GM18861 (cell line): ENCODE measurements around the gene CCND2.
A peak's percentile ranks its signal among the peaks of the same experiment; 100 is the strongest.
"Not testable (repeated sequence)": the region's sequence is repeated elsewhere in the genome, so short reads cannot be mapped to it uniquely, and the experiment has no call there.

Source experiments
- ATAC-seq: cut with Tn5 transposase; IDR thresholded peaks from one replicate; pipeline ENCODE4 v1.9.1; 2021; ENCODE audit not compliant: unreplicated experiment

Gene CCND2

GRCh38 chr12:4273652-4274395 is at the start of gene CCND2:
Gene CCND2 (plus strand): TSS chr12:4273762. CDS start chr12:4274041, 279 bp downstream.
- ATAC-seq: peak; percentile 19

GRCh38 chr12:4224206-4224889 is 49.2 kb upstream of the CCND2 start:
- no peak for ATAC-seq

- ATAC-seq: no peak
Observed at GRCh38 chr12:4225571-4225970, 48.0 kb upstream of the CCND2 start.

- no peak for ATAC-seq
Observed at GRCh38 chr12:4227046-4227445, 46.5 kb upstream of the CCND2 start.

GRCh38 chr12:4228122-4228580 is 45.4 kb upstream of the CCND2 start:
- no peak for ATAC-seq

- no peak for ATAC-seq
Observed at GRCh38 chr12:4230526-4230925, 43.0 kb upstream of the CCND2 start.

- no peak for ATAC-seq
Observed at GRCh38 chr12:4238577-4238976, 35.0 kb upstream of the CCND2 start.

GRCh38 chr12:4239746-4240145 is 33.8 kb upstream of the CCND2 start:
- no peak for ATAC-seq

GRCh38 chr12:4240161-4240783 is 33.3 kb upstream of the CCND2 start:
- ATAC-seq: no peak

- ATAC-seq: no peak
Observed at GRCh38 chr12:4240981-4241380, 32.6 kb upstream of the CCND2 start.

- ATAC-seq: no peak
Observed at GRCh38 chr12:4241592-4241991, 32.0 kb upstream of the CCND2 start.

- no peak for ATAC-seq
Observed at GRCh38 chr12:4242595-4242994, 31.0 kb upstream of the CCND2 start.

GRCh38 chr12:4243091-4243490 is 30.5 kb upstream of the CCND2 start:
- no peak for ATAC-seq

GRCh38 chr12:4243491-4244100 is 30.0 kb upstream of the CCND2 start:
- not testable (repeated sequence) for ATAC-seq

- ATAC-seq: no peak
Observed at GRCh38 chr12:4244868-4245267, 28.7 kb upstream of the CCND2 start.

- no peak for ATAC-seq
Observed at GRCh38 chr12:4245446-4245845, 28.1 kb upstream of the CCND2 start.

- no peak for ATAC-seq
Observed at GRCh38 chr12:4246116-4246515, 27.4 kb upstream of the CCND2 start.

- no peak for ATAC-seq
Observed at GRCh38 chr12:4250691-4251090, 22.9 kb upstream of the CCND2 start.

GRCh38 chr12:4251216-4251891 is 22.2 kb upstream of the CCND2 start:
- no peak for ATAC-seq

- no peak for ATAC-seq
Observed at GRCh38 chr12:4251967-4252366, 21.6 kb upstream of the CCND2 start.

- no peak for ATAC-seq
Observed at GRCh38 chr12:4252601-4253000, 21.0 kb upstream of the CCND2 start.
